ENCODE results near the gene NDUFAF3.

The NDUFAF3 gene

DNA sequence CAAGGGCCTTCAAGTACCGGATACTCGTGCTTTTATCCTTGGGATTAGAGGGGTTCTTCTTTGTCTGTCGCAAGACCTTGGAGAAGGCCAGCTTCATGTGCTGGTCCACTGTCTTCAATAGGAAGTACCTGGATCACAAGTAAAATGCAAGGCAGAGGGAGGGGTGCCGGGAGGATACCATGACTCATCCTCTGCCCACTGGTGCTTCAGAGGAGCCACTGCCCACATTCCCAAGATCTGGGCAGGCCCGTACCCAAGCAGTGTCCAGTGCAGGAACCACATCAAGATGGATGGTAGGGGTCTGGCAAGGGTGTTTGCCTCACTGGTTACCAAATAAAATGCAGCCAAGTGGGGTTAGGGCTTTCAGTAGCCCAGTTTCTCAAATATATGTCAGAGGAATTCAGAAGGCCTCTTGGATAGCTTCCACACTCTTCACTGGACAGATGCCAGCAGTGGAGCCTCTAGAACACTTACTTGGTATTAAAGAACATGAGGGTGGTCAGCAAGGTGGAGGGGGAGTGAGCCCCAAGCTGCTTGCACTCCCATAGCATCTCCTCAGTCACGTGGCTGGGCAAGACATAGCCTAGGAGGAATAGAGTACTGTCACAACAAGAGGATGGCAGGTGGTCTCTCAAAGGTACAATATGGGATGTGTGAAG lies 10.9 kb downstream of the NDUFAF3 start:
- H3K9me3 Mint-ChIP-seq, result no peaks in the 10 kb centered on the region
- H3K27me3 Mint-ChIP-seq, result no peaks in the 10 kb centered on the region
- peaks cover 18% of the 10 kb centered on the region for H3K4me1 Mint-ChIP-seq
- no peak overlapping the region for H3K27ac Mint-ChIP-seq
- no peak overlapping the region for H3K4me3 Mint-ChIP-seq
- H3K36me3 Mint-ChIP-seq (ENCODE audit: low read depth), result peaks cover 51% of the 10 kb centered on the region
- no peak for DNase-seq
- no peak for ATAC-seq

DNA sequence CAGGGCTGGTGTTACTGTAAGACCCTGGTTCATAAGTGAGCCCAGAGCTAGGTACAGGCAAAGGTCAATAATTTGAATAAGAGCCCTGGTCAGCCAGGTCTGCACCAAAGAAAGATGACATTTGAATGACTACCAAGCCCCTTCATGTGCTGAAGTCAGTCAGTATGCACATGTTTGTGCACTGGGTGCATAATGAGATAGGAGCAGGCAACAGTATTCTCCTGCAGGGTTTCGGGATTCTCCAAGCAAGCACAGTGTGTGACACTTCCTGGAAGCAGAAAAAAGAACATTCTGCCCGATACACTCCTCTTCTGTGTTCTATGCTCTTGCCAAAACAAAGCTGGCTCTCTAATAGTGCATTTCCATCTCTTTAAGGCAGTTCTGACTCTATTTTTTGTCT lies 12.7 kb downstream of the NDUFAF3 start:
- Mint-ChIP-seq H3K27me3 (no peaks in the 10 kb centered on the region), H3K36me3 (ENCODE audit: low read depth) (peaks cover 34% of the 10 kb centered on the region), H3K27ac (peak overlapping the region; percentile 42), H3K9me3 (no peaks in the 10 kb centered on the region), H3K4me1 (peaks cover 4% of the 10 kb centered on the region), H3K4me3 (no peak overlapping the region)
- ATAC-seq (no peak), DNase-seq (no peak)

DNA sequence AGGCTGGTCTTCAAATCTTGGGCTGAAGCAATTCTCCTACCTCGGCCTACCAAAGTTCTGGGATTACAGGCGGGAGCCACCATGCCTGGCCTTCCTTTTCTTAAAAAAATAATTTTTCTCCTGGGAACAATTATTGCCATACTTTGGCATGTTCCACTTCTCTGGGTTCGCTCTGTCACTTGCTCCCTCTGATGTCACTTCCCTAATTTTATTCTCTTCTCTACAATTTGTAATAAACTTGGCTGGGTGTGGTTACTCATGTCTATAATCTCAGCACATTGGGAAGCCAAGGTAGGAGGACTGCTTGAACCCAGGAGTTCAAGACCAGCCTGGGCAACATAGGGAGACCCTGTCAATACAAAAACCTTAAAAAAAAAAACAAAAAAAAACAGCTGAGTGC lies 13.4 kb downstream of the NDUFAF3 start:
- H3K9me3 Mint-ChIP-seq, result no peaks in the 10 kb centered on the region
- no peaks in the 10 kb centered on the region for H3K4me1 Mint-ChIP-seq
- H3K4me3 Mint-ChIP-seq, result no peak overlapping the region
- H3K27ac Mint-ChIP-seq, result no peak overlapping the region
- no peaks in the 10 kb centered on the region for H3K27me3 Mint-ChIP-seq
- no peak for DNase-seq
- peaks cover 30% of the 10 kb centered on the region for H3K36me3 Mint-ChIP-seq (ENCODE audit: low read depth)
- no peak for ATAC-seq

DNA sequence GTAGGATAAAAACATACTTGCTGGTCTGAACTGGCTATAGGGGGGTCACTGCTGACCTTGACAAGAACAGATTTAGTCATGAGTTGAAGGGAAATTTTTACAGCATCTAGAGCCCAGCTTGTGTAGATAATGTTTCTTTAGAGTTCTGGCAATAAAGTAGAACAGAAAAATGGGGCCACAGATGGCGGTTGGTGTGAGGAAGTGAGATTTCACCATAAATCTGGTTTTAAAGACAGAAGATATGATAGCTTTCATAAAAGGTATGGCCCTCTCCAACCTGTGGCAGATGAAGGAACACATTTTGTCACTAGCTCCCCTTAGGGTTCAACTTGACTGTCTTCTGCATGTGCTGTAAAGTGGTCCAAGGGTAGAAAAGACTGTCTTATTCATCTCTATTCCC lies 31.6 kb downstream of the NDUFAF3 start:
- H3K36me3 Mint-ChIP-seq (ENCODE audit: low read depth), result peaks cover 36% of the 10 kb centered on the region
- H3K27ac Mint-ChIP-seq, result no peak overlapping the region
- DNase-seq, result no peak
- no peaks in the 10 kb centered on the region for H3K27me3 Mint-ChIP-seq
- peaks cover 4% of the 10 kb centered on the region for H3K4me1 Mint-ChIP-seq
- H3K9me3 Mint-ChIP-seq, result no peaks in the 10 kb centered on the region
- ATAC-seq, result no peak
- H3K4me3 Mint-ChIP-seq, result no peak overlapping the region

DNA sequence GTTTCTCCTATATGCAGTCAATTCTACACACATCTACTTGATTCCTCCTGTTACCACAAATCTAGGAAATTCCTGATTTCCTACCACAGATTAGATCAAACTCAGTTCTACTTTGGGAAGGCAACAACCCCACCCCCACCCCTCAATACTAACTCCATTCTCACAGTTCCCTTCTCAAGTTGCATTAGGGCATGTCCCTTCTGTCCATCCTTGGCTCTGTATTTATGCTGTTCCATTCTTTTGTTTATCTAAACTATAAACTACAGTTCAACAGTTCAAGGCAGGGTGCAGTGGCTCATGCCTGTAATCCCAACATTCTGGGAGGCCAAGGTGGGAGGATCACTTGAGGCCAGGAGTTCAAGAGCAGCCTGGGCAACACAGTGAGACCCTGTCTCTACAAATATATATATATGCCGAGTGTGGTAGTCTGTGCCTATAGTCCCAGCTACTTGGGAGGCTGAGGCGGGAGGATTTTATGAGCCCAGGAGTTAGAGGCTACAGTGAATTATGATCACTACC lies 32.5 kb downstream of the NDUFAF3 start:
- Mint-ChIP-seq H3K36me3 (ENCODE audit: low read depth) (peaks cover 33% of the 10 kb centered on the region), H3K27me3 (no peaks in the 10 kb centered on the region), H3K9me3 (no peaks in the 10 kb centered on the region), H3K4me1 (peaks cover 4% of the 10 kb centered on the region), H3K27ac (peak overlapping the region; percentile 5), H3K4me3 (no peak overlapping the region)
- DNase-seq, result no peak
- ATAC-seq, result no peak

DNA sequence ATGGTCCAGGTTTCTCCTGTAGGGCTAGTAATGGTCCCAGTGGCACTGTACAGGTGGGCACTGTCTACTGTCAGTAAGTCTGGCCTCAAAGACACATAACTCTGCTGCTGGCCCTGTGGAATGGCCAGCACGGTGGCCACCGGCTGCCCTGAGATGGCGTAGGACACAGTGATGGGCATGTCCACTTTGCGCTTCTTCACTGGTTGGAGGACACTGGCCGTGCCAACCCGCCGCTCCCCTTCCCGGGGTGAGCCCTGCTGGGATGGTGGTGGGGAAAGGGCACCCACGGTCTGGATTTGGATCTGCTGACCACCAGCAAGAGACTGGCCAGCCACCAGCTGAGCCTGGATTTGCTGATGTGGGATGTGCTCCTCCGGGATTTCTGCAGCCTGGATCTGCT lies 35.3 kb downstream of the NDUFAF3 start:
- DNase-seq (no peak), ATAC-seq (no peak)
- Mint-ChIP-seq H3K36me3 (ENCODE audit: low read depth) (peaks cover 27% of the 10 kb centered on the region), H3K4me1 (peaks cover 6% of the 10 kb centered on the region), H3K27me3 (no peaks in the 10 kb centered on the region), H3K9me3 (no peaks in the 10 kb centered on the region), H3K27ac (no peak overlapping the region), H3K4me3 (no peak overlapping the region)

DNA sequence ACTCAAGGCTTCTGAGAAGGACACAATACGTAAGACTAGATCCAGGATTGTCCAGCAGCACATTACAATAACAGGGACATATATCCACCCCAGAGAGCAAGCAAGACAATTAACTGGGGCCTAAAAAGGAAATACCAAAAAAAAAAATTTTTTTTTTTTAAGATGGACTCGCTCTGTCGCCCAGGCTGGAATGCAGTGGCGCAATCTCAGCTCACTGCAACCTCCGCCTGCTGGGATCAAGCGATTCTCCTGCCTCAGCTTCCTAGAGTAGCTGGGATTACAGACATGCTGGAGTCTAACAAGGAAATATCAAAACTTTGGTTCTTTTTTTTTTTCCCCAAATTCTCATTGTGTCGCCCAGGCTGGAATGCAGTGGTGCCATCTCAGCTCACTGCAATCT lies 36.1 kb downstream of the NDUFAF3 start:
- ATAC-seq (no peak), DNase-seq (no peak)
- H3K36me3 Mint-ChIP-seq (ENCODE audit: low read depth), result peaks cover 23% of the 10 kb centered on the region
- H3K4me3 Mint-ChIP-seq, result no peak overlapping the region
- H3K4me1 Mint-ChIP-seq, result peaks cover 6% of the 10 kb centered on the region
- H3K27me3 Mint-ChIP-seq, result no peaks in the 10 kb centered on the region
- no peak overlapping the region for H3K27ac Mint-ChIP-seq
- H3K9me3 Mint-ChIP-seq, result no peaks in the 10 kb centered on the region
